ENCODE data around the gene IRF2BP2. TPM values are rescaled to one million over a fixed set of nuclear protein-coding genes. Genes with fewer than 3 reads are reported as not detected.

IRF2BP2 gene
- total and polyA plus RNA-seq, 5 donors = 69.3 to 123 (median 107) TPM

GRCh38 chr1:234589064-234589800, 20.7 kb downstream of the IRF2BP2 start:
- peaks cover 11% of the 10 kb centered on the region for H3K4me1 ChIP-seq (ENCODE audit: control insufficient read depth, insufficient read depth, low read length)
- intact Hi-C loops (cut with DNase I) = loop anchor here in 1 of 4 donors (10.0 kb wide), 1 partner anchor 54 kb away; no protein-coding TSS in a partner anchor

GRCh38 chr1:234588386-234588785, 21.6 kb downstream of the IRF2BP2 start:
- ATAC-seq = no peak
- Histone ChIP-seq H3K27me3 (ENCODE audit: control insufficient read depth, insufficient read depth) (no peaks in the 10 kb centered on the region), H3K9me3 (ENCODE audit: control insufficient read depth, low read length) (no peaks in the 10 kb centered on the region), H3K27ac (ENCODE audit: low read length) (no peak overlapping the region), H3K4me3 (ENCODE audit: low read length) (no peak overlapping the region), H3K4me1 (ENCODE audit: control insufficient read depth, insufficient read depth, low read length) (peaks cover 13% of the 10 kb centered on the region)
- intact Hi-C loops (cut with DNase I) = loop anchor here in 1 of 4 donors (10.0 kb wide), 1 partner anchor 54 kb away; no protein-coding TSS in a partner anchor
- WGBS = 69% methylated on average over 4 of the region's 4 CpGs
- DNase-seq = no peak

More at GRCh38 chr1:234589064-234589800, 20.7 kb downstream of the IRF2BP2 start:
- peak overlapping the region; percentile 47 for H3K27ac ChIP-seq (ENCODE audit: low read length)
- WGBS = 83% methylated on average over 16 of the region's 16 CpGs
- ATAC-seq = peak; percentile 12 to 36
- H3K9me3 ChIP-seq (ENCODE audit: control insufficient read depth, low read length) = no peaks in the 10 kb centered on the region
- H3K4me3 ChIP-seq (ENCODE audit: low read length) = no peak overlapping the region
- no peaks in the 10 kb centered on the region for H3K27me3 ChIP-seq (ENCODE audit: control insufficient read depth, insufficient read depth)
- no peak for DNase-seq

- Histone ChIP-seq H3K27ac (ENCODE audit: low read length) (peak overlapping the region; percentile 20), H3K4me1 (ENCODE audit: control insufficient read depth, insufficient read depth, low read length) (peaks cover 16% of the 10 kb centered on the region), H3K27me3 (ENCODE audit: control insufficient read depth, insufficient read depth) (no peaks in the 10 kb centered on the region), H3K9me3 (ENCODE audit: control insufficient read depth, low read length) (no peaks in the 10 kb centered on the region), H3K4me3 (ENCODE audit: low read length) (no peak overlapping the region)
- 65% methylated on average over 12 of the region's 12 CpGs for WGBS
- ATAC-seq (no peak), DNase-seq (no peak)
- intact Hi-C loops (cut with DNase I) = loop anchor here in 1 of 4 donors (10.0 kb wide), 1 partner anchor 52 kb away; no protein-coding TSS in a partner anchor
These were observed 23.0 kb downstream of the IRF2BP2 start for GRCh38 chr1:234586892-234587485.

GRCh38 chr1:234586304-234586703, 23.7 kb downstream of the IRF2BP2 start:
- Histone ChIP-seq H3K4me1 (ENCODE audit: control insufficient read depth, insufficient read depth, low read length) (peaks cover 16% of the 10 kb centered on the region), H3K4me3 (ENCODE audit: low read length) (no peak overlapping the region), H3K27ac (ENCODE audit: low read length) (peak overlapping the region; percentile 73), H3K9me3 (ENCODE audit: control insufficient read depth, low read length) (no peaks in the 10 kb centered on the region), H3K27me3 (ENCODE audit: control insufficient read depth, insufficient read depth) (no peaks in the 10 kb centered on the region)
- no peak for ATAC-seq
- intact Hi-C loops (cut with DNase I) = loop anchor here in 1 of 4 donors (10.0 kb wide), 1 partner anchor 52 kb away; no protein-coding TSS in a partner anchor
- DNase-seq = no peak
- whole genome bisulfite sequencing = 90% methylated on average over 5 of the region's 5 CpGs

GRCh38 chr1:234585330-234586055, 24.5 kb downstream of the IRF2BP2 start:
- peak; percentile 26 for ATAC-seq
- no peak overlapping the region for H3K4me3 ChIP-seq (ENCODE audit: low read length)
- DNase-seq = no peak
- peak overlapping the region; percentile 73 for H3K27ac ChIP-seq (ENCODE audit: low read length)
- H3K27me3 ChIP-seq (ENCODE audit: control insufficient read depth, insufficient read depth) = no peaks in the 10 kb centered on the region
- intact Hi-C loops (cut with DNase I) = loop anchor here in 1 of 4 donors (10.0 kb wide), 1 partner anchor 51 kb away; no protein-coding TSS in a partner anchor
- 51% methylated on average over 8 of the region's 8 CpGs for WGBS
- no peaks in the 10 kb centered on the region for H3K9me3 ChIP-seq (ENCODE audit: control insufficient read depth, low read length)
- peaks cover 16% of the 10 kb centered on the region for H3K4me1 ChIP-seq (ENCODE audit: control insufficient read depth, insufficient read depth, low read length)

GRCh38 chr1:234584926-234585325, 25.1 kb downstream of the IRF2BP2 start:
- DNase-seq (peak in 2 of 3 donors; percentile 66 to 75), ATAC-seq (no peak)
- peaks cover 16% of the 10 kb centered on the region for H3K4me1 ChIP-seq (ENCODE audit: control insufficient read depth, insufficient read depth, low read length)
- H3K27ac ChIP-seq (ENCODE audit: low read length) = peak overlapping the region; percentile 57
- no peaks in the 10 kb centered on the region for H3K9me3 ChIP-seq (ENCODE audit: control insufficient read depth, low read length)
- H3K4me3 ChIP-seq (ENCODE audit: low read length) = no peak overlapping the region
- no peaks in the 10 kb centered on the region for H3K27me3 ChIP-seq (ENCODE audit: control insufficient read depth, insufficient read depth)
- intact Hi-C loops (cut with DNase I) = loop anchor here in 2 of 4 donors (5.0 to 10.0 kb wide), 2 partner anchors 43 to 50 kb away; no protein-coding TSS in a partner anchor
- WGBS = 43% methylated on average over 4 of the region's 4 CpGs

GRCh38 chr1:234584420-234584805, 25.6 kb downstream of the IRF2BP2 start:
- no peaks in the 10 kb centered on the region for H3K9me3 ChIP-seq (ENCODE audit: control insufficient read depth, low read length)
- peak overlapping the region; percentile 57 for H3K27ac ChIP-seq (ENCODE audit: low read length)
- no peak for ATAC-seq
- no peak overlapping the region for H3K4me3 ChIP-seq (ENCODE audit: low read length)
- 65% methylated on average over 6 of the region's 6 CpGs for WGBS
- H3K4me1 ChIP-seq (ENCODE audit: control insufficient read depth, insufficient read depth, low read length) = peaks cover 12% of the 10 kb centered on the region
- DNase-seq = no peak
- H3K27me3 ChIP-seq (ENCODE audit: control insufficient read depth, insufficient read depth) = no peaks in the 10 kb centered on the region
- intact Hi-C loops (cut with DNase I) = loop anchor here in 2 of 4 donors (5.0 to 10.0 kb wide), 2 partner anchors 42 to 50 kb away; no protein-coding TSS in a partner anchor

- H3K27ac ChIP-seq (ENCODE audit: low read length) = peak overlapping the region; percentile 25
- H3K27me3 ChIP-seq (ENCODE audit: control insufficient read depth, insufficient read depth) = no peaks in the 10 kb centered on the region
- 59% methylated on average over 9 of the region's 9 CpGs for WGBS
- H3K4me3 ChIP-seq (ENCODE audit: low read length) = no peak overlapping the region
- intact Hi-C loops (cut with DNase I) = loop anchor here in 2 of 4 donors (5.0 to 10.0 kb wide), 2 partner anchors 42 to 49 kb away; no protein-coding TSS in a partner anchor
- H3K4me1 ChIP-seq (ENCODE audit: control insufficient read depth, insufficient read depth, low read length) = peaks cover 12% of the 10 kb centered on the region
- no peaks in the 10 kb centered on the region for H3K9me3 ChIP-seq (ENCODE audit: control insufficient read depth, low read length)
- no peak for ATAC-seq
- DNase-seq = peak in 1 of 3 donors; percentile 69
These were observed 26.1 kb downstream of the IRF2BP2 start for GRCh38 chr1:234583755-234584419.

GRCh38 chr1:234582681-234583301, 27.2 kb downstream of the IRF2BP2 start:
- WGBS = 37% methylated on average over 9 of the region's 9 CpGs
- DNase-seq (peak; percentile 46 to 79 (median 76)), ATAC-seq (peak; percentile 69 to 70)
- intact Hi-C loops (cut with DNase I) = loop anchor here in 2 of 4 donors (5.0 to 10.0 kb wide), 2 partner anchors 40 to 48 kb away; no protein-coding TSS in a partner anchor
- Histone ChIP-seq H3K4me1 (ENCODE audit: control insufficient read depth, insufficient read depth, low read length) (peaks cover 12% of the 10 kb centered on the region), H3K4me3 (ENCODE audit: low read length) (no peak overlapping the region), H3K9me3 (ENCODE audit: control insufficient read depth, low read length) (no peaks in the 10 kb centered on the region), H3K27ac (ENCODE audit: low read length) (peak overlapping the region; percentile 72), H3K27me3 (ENCODE audit: control insufficient read depth, insufficient read depth) (no peaks in the 10 kb centered on the region)

GRCh38 chr1:234582186-234582585, 27.8 kb downstream of the IRF2BP2 start:
- H3K27me3 ChIP-seq (ENCODE audit: control insufficient read depth, insufficient read depth) = no peaks in the 10 kb centered on the region
- no peaks in the 10 kb centered on the region for H3K9me3 ChIP-seq (ENCODE audit: control insufficient read depth, low read length)
- 48% methylated on average over 8 of the region's 8 CpGs for WGBS
- peaks cover 12% of the 10 kb centered on the region for H3K4me1 ChIP-seq (ENCODE audit: control insufficient read depth, insufficient read depth, low read length)
- DNase-seq (no peak), ATAC-seq (peak; percentile 46 to 66)
- no peak overlapping the region for H3K4me3 ChIP-seq (ENCODE audit: low read length)
- H3K27ac ChIP-seq (ENCODE audit: low read length) = peak overlapping the region; percentile 72
- intact Hi-C loops (cut with DNase I) = loop anchor here in 2 of 4 donors (5.0 to 10.0 kb wide), 2 partner anchors 40 to 47 kb away; no protein-coding TSS in a partner anchor
